Measurements from ENCODE around the gene ABLIM2. TPM values are rescaled to one million over a fixed set of nuclear protein-coding genes. Genes with fewer than 3 reads are reported as not detected.

ABLIM2 gene
- total RNA-seq, 4 donors from 2014 or later: 5.9 to 20.0 (median 8.6) TPM

DNA sequence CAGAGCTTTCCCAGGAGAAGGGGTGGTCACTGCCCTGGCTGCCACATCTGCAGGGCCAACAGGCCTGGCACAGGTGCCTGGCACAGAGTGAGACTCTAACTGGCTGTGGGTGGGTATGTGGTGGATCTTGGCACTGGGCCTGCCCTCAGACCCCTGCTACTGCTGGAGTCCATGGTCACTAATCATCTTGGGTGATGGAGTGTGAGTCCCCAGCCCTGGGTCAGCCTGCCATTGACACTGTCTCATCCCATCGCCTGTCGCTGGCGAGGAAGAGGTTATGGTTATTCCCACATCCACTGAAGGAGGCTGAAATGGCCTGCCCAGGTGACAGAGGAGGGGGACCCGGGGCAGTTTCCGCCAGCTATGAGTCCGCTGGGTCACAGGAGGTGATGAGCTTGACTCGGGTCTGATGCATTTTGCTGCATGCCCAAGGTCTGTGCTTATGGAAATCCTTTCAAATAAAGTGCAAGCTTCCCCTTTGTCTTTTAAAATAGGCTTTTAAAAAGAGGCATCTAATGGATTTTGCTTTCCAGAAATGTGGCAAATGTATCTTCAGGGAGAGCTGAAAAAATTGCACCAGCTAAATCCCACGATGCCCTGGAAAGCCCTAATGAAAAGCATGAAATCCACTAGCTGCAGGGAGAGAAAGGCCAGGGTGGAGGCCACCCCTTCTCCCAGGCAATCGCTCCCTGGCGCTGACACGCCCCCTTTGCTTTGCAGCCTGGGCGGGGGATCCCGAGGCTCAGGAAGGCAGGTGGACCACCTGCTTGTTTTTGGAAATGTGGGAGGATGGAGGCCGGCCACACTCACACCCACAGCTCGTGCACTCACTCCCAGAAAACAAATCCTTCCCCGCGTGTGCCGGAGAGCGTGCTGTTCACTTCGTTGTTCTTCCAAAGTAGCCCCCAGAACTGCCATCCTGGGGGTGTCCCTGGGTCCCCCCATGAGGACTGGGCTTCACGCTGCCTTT, 54.9 kb downstream of the ABLIM2 start:
- TF ChIP-seq, protein P1, sequence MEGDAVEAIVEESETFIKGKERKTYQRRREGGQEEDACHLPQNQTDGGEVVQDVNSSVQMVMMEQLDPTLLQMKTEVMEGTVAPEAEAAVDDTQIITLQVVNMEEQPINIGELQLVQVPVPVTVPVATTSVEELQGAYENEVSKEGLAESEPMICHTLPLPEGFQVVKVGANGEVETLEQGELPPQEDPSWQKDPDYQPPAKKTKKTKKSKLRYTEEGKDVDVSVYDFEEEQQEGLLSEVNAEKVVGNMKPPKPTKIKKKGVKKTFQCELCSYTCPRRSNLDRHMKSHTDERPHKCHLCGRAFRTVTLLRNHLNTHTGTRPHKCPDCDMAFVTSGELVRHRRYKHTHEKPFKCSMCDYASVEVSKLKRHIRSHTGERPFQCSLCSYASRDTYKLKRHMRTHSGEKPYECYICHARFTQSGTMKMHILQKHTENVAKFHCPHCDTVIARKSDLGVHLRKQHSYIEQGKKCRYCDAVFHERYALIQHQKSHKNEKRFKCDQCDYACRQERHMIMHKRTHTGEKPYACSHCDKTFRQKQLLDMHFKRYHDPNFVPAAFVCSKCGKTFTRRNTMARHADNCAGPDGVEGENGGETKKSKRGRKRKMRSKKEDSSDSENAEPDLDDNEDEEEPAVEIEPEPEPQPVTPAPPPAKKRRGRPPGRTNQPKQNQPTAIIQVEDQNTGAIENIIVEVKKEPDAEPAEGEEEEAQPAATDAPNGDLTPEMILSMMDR (IDR thresholded peaks at IDR 0.05; ENCODE audit: low read depth): no peak

DNA sequence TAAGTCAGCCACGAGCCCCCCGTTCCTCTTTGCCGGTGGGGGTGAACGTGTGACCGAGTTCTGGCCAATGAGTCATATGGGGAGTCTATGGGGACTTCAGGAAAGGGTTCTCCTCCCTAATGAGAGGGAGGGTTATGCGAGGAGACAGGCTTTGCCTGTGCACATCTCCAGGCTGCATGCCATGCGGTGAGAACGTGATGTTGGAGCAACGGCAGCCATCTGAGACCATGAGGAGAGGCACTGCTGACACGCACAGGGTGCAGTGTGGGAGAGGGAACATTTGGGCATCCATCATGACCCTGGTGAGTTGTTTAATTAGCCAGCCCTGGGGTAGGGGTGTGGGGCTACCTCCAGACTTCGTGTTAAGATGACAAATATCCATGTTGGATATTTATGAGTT, 55.8 kb downstream of the ABLIM2 start:
- TF ChIP-seq, protein P1 (IDR thresholded peaks at IDR 0.05; ENCODE audit: low read depth): no peak

DNA sequence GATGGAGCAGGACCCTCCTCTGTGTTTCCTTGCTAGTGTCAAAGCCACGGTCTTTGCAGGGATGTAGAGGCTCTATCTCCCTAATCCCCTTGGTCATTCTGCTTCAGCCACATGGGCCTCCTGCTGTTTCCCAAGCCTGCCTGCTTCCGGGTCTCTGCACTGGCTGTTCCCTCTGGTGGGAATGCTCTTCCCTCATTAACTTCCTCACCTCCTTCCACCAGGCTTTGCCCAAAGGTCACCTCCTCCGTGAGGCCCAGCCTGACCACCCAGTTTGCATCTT, 56.6 kb downstream of the ABLIM2 start:
- TF ChIP-seq, protein P1 (IDR thresholded peaks at IDR 0.05; ENCODE audit: low read depth): no peak

DNA sequence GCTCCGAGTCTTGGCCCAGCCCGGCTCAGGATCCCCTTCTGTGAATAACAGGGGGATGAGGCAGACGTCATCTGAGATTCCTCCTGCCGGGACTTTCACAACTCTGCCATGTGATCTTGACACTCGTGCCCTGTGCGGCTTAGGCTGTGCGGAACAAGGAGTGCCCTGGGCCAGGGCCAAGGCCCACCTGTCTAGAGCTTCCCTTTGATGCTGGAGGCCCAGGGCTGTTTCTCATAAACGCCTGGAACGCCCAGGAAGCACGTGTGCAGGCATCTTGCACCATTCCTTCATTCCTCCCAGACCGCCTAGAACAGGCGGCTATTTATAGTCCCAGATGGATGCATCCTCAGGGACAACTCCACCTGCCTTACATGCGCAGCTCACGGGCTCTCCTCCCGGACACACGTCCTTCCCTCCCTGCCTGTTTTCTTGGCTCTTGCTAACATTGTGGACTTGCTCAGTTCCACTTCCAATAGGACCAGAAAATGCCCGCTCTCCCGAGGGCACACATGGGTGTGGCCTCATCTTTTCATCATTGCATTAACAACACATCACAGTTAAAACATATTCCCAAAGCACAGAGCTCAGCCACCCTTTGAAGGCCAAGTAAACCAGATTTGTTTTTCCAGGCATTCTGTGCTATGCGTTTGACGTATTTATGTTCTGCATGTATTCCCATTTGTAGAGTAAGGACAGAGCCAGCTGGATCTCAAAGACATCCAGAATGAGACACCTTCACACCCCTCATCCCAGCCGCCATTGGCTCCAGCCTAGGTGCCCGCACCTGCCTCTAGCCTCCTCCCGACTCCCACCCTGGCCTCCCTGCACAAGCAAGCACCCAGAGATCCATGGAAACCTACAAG, 57.2 kb downstream of the ABLIM2 start:
- TF ChIP-seq, protein P1 (IDR thresholded peaks at IDR 0.05; ENCODE audit: low read depth): no peak

DNA sequence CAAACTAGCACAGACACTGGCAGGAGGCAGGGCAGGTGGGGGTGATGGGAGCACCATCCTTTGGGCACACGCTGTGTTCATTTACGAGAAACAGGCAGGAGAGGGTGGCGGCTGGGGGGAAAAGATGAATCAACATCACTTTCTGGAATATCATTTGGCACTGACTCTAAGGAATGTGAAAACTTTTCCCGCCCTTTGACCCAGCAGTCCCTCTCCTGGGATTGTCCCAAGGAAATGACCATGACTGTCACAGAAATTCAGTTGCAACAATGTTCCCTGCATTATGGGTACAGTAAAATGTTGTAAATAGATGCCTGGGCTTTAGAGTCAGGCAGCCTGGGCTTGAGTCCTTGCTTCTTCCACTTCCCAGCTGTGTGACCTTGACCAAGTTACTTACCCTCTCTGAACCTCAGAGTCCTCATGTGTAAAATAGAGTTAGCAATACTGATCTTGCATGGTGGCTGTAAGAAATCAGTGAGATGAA, 58.6 kb downstream of the ABLIM2 start:
- TF ChIP-seq, protein P1 (IDR thresholded peaks at IDR 0.05; ENCODE audit: low read depth): no peak

DNA sequence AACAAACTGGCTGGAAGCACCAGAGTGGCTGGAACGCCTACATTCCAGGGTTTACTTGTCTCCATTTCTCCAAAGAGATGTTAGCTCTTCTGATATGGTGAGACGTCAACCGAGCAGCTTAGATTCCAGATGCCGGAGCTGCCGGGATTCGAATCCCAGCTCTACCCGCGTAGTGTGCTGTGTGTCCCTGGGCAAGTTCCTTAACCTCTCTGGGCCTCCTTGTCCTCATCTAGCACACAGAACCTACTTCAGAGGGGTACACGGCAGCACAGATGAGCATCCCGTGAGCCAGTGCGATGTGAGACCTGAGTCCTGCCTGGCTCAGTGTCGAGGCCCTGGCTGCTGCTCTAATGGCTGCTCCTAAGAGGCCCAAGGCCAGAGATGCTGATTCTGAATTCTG, 60.1 kb downstream of the ABLIM2 start:
- TF ChIP-seq, protein P1 (IDR thresholded peaks at IDR 0.05; ENCODE audit: low read depth): no peak
